Peyer's patch (tissue), 4 donors: Measurements from ENCODE around the gene TULP1.

ENCODE experiments used
- POLR2A ChIP-seq, 2 donors: fragments of 450-650 bp; IDR thresholded peaks; one replicate each; pipeline ENCODE4 v1.5.1; 2017; ENCODE audit warnings: antibody characterized with exemption in 2 of 2, mild to moderate bottlenecking in 2 of 2, moderate library complexity in 2 of 2
- TF ChIP-seq, protein P1 (sequence below), 6 experiments: fragments of 450-650 bp in 4 of 6; fragments of 200-600 bp in 2 of 6; sonication (generic) in 1 of 6; IDR thresholded peaks; one replicate each; pipeline ENCODE4 v1.5.1; 2017 to 2019; ENCODE audit warnings: antibody characterized with exemption in 6 of 6, mild to moderate bottlenecking in 3 of 6, moderate library complexity in 1 of 6

DNA sequence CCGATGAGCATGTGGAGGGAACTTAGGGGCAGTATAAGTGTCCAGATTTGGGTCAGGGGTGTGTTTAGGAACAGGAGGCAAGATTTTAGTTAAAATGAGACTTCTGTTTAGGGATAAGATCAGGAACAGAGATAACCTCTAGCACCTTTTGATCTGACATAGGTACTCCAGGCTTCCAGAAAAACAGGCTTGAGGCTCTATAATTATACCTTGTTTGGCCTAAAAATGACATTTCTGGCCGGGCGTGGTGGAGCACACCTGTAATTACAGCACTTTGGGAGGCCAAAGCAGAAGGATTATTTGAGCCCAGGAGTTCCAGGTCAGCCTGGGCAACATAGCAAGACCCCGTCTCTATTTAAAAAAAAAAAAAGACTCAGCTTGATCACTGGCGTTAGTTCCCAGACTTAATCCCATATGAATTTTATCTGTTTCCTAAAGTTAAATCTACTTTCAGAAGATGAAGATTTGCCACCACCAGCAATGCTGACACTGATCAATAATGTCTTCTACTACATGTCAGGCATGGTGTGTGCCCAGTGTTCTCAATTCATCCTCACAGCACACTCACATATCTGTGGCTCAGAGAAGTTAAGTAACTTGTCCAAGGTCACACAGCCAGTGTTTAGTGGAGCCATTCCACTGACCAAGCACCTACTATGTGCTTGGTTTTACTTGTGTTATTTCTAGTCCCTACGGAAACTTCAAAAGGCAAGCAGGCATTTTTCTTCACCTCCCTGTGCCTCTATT lies 6.0 kb upstream of the TULP1 start:
- TF ChIP-seq, protein P1, sequence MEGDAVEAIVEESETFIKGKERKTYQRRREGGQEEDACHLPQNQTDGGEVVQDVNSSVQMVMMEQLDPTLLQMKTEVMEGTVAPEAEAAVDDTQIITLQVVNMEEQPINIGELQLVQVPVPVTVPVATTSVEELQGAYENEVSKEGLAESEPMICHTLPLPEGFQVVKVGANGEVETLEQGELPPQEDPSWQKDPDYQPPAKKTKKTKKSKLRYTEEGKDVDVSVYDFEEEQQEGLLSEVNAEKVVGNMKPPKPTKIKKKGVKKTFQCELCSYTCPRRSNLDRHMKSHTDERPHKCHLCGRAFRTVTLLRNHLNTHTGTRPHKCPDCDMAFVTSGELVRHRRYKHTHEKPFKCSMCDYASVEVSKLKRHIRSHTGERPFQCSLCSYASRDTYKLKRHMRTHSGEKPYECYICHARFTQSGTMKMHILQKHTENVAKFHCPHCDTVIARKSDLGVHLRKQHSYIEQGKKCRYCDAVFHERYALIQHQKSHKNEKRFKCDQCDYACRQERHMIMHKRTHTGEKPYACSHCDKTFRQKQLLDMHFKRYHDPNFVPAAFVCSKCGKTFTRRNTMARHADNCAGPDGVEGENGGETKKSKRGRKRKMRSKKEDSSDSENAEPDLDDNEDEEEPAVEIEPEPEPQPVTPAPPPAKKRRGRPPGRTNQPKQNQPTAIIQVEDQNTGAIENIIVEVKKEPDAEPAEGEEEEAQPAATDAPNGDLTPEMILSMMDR (IDR thresholded peaks at IDR 0.05): no peak
- TF ChIP-seq POLR2A (IDR thresholded peaks at IDR 0.05): no peak
